Keratinocyte (primary cell): Measurements from ENCODE around the gene SULT1A1.
A peak's percentile ranks its signal among the peaks of the same experiment; 100 is the strongest.
"Not testable (repeated sequence)": the region's sequence is repeated elsewhere in the genome, so short reads cannot be mapped to it uniquely, and the experiment has no call there.

ENCODE experiments used
- CTCF ChIP-seq, 3 experiments: IDR thresholded peaks in 1 of 3; conservative IDR thresholded peaks in 1 of 3; optimal IDR thresholded peaks in 1 of 3; 2 replicates in 2 of 3; 3 replicates in 1 of 3; pipeline versions ENCODE3 to v1.5.1; 2011; ENCODE audit warnings: low read length in 3 of 3, mild to moderate bottlenecking in 3 of 3, moderate library complexity in 2 of 3, control low read depth in 1 of 3, inconsistent platforms in 1 of 3; ENCODE audit not compliant: insufficient read depth in 2 of 3; ENCODE audit errors: extremely low read depth in 1 of 3
- EZH2 ChIP-seq: IDR thresholded peaks from one replicate; pipeline ENCODE4 v1.6.1; 2012; ENCODE audit warnings: inconsistent platforms, mild to moderate bottlenecking, low read length, moderate library complexity

- TF ChIP-seq CTCF (optimal IDR thresholded peaks at IDR 0.05 in 1 of 3, IDR thresholded peaks at IDR 0.05 in 1 of 3, conservative IDR thresholded peaks at IDR 0.05 in 1 of 3; ENCODE audit: extremely low read depth in 1 of 3, insufficient read depth in 2 of 3, low read length in 3 of 3) = peak; percentile 38 to 59 (median 44)
- not testable (repeated sequence) for TF ChIP-seq EZH2
Observed at GRCh38 chr16:28615486-28616223, 5.8 kb upstream of the SULT1A1 start.
